NCI-H2029 (cell line): Measurements from ENCODE around the gene APBB2.
"Not testable (repeated sequence)": the region's sequence is repeated elsewhere in the genome, so short reads cannot be mapped to it uniquely, and the experiment has no call there.

Source experiments
- DNase-seq: peaks from one replicate; lab custom pipeline; 2025; lab: John Stamatoyannopoulos, UW

APBB2 gene

GRCh38 chr4:40825014-40825838, 389.1 kb downstream of the APBB2 start:
- DNase-seq: no peak

GRCh38 chr4:40822420-40823166, 391.7 kb downstream of the APBB2 start:
- DNase-seq: no peak

GRCh38 chr4:40820101-40820500, 394.2 kb downstream of the APBB2 start:
- DNase-seq: no peak

GRCh38 chr4:40817157-40817556, 397.2 kb downstream of the APBB2 start:
- not testable (repeated sequence) for DNase-seq

GRCh38 chr4:40812856-40813255, 401.5 kb downstream of the APBB2 start:
- DNase-seq: no peak

GRCh38 chr4:40812386-40812785, 402.0 kb downstream of the APBB2 start:
- DNase-seq: no peak

GRCh38 chr4:40811956-40812355, 402.4 kb downstream of the APBB2 start:
- DNase-seq: no peak

GRCh38 chr4:40808926-40809457, 405.4 kb downstream of the APBB2 start:
- DNase-seq: no peak

- DNase-seq: no peak
Measured at GRCh38 chr4:40804598-40804997, 409.7 kb downstream of the APBB2 start.

GRCh38 chr4:40800064-40800463, 414.3 kb downstream of the APBB2 start:
- DNase-seq: no peak

- DNase-seq: no peak
Measured at GRCh38 chr4:40789771-40790170, 424.6 kb downstream of the APBB2 start.

- no peak for DNase-seq
Measured at GRCh38 chr4:40789031-40789430, 425.3 kb downstream of the APBB2 start.

- DNase-seq: no peak
Measured at GRCh38 chr4:40788331-40788730, 426.0 kb downstream of the APBB2 start.

GRCh38 chr4:40785727-40786126, 428.6 kb downstream of the APBB2 start:
- DNase-seq: no peak

GRCh38 chr4:40782876-40783275, 431.5 kb downstream of the APBB2 start:
- DNase-seq: no peak

- DNase-seq: no peak
Measured at GRCh38 chr4:40778090-40778489, 436.3 kb downstream of the APBB2 start.

- DNase-seq: no peak
Measured at GRCh38 chr4:40769266-40769665, 445.1 kb downstream of the APBB2 start.

- no peak for DNase-seq
Measured at GRCh38 chr4:40763228-40763716, 451.1 kb downstream of the APBB2 start.
